Measurements from ENCODE around the gene KPNA1.

GRCh38 chr3:122516846-122517360, 2.2 kb upstream of the KPNA1 start:
- TF ChIP-seq POLR2A (IDR thresholded peaks at IDR 0.05; ENCODE audit: low read depth, low read length) (no peak), TAF1 (IDR thresholded peaks at IDR 0.05; ENCODE audit: low read depth, low read length) (no peak)

Measured in GM12891 (cell line).